CD4-positive, alpha-beta T cell (primary cell): ENCODE results near the gene IPO9. TPM values are rescaled to one million over a fixed set of nuclear protein-coding genes. Genes with fewer than 3 reads are reported as not detected.

Experiments
- ATAC-seq: fragments of 200-7000 bp; cut with Tn5 transposase; one replicate; pipeline ENCODE4 v1.10.0; 2022; ENCODE audit warnings: mild to moderate bottlenecking; ENCODE audit not compliant: poor library complexity
- CTCF ChIA-PET: fragments of 350-600 bp; sonication (Branson Sonifier 250); formaldehyde crosslinking; loops from one replicate; lab custom pipeline; 2021; ENCODE audit warnings: antibody characterized with exemption, inconsistent platforms; lab: Charles Lee
- POLR2A ChIA-PET: fragments of 350-600 bp; sonication (Branson Sonifier 250); formaldehyde crosslinking; loops from one replicate; lab custom pipeline; 2021; ENCODE audit warnings: antibody characterized with exemption, inconsistent platforms; lab: Charles Lee
- DNase-seq, 14 experiments: peaks; one replicate each; pipeline ENCODE4 v3.0.0-alpha.2; 2013 to 2020; ENCODE audit warnings: mixed read lengths in 2 of 14
- H3K27ac ChIP-seq, 2 donors: one replicate each; pipeline versions ENCODE4 v1.5.1 to v1.7.0; 2013; ENCODE audit warnings: low read length in 2 of 2, low read depth in 1 of 2, mild to moderate bottlenecking in 1 of 2
- H3K27me3 ChIP-seq, 2 experiments: 1 replicate in 1 of 2; 2 replicates in 1 of 2; pipeline versions ENCODE4 v1.6.1 to v1.7.0; 2013; ENCODE audit warnings: low read length in 2 of 2, control low read depth in 1 of 2, mild to moderate bottlenecking in 1 of 2, moderate library complexity in 1 of 2; ENCODE audit not compliant: insufficient read depth in 2 of 2, control insufficient read depth in 1 of 2
- H3K36me3 ChIP-seq: one replicate; pipeline ENCODE4 v1.6.1; 2013; ENCODE audit warnings: low read length, control low read depth; ENCODE audit not compliant: insufficient read depth
- H3K4me1 ChIP-seq: one replicate; pipeline ENCODE4 v1.6.1; 2013; ENCODE audit warnings: low read length, control low read depth; ENCODE audit not compliant: insufficient read depth
- H3K4me3 ChIP-seq: one replicate; pipeline ENCODE4 v1.5.1; 2013; ENCODE audit warnings: mild to moderate bottlenecking, low read length, moderate library complexity
- H3K9me3 ChIP-seq, 2 experiments: 1 replicate in 1 of 2; 2 replicates in 1 of 2; pipeline versions ENCODE4 v1.6.1 to v1.7.0; 2013; ENCODE audit warnings: low read length in 2 of 2, mild to moderate bottlenecking in 2 of 2, control low read depth in 1 of 2, moderate library complexity in 1 of 2; ENCODE audit not compliant: control insufficient read depth in 1 of 2, insufficient read depth in 1 of 2
- H3K27ac Mint-ChIP-seq: one replicate; pipeline ENCODE4 v1.8.0; 2020; ENCODE audit warnings: mixed read lengths
- H3K27me3 Mint-ChIP-seq: one replicate; pipeline ENCODE4 v1.8.0; 2021; ENCODE audit warnings: mixed read lengths
- H3K36me3 Mint-ChIP-seq: one replicate; pipeline ENCODE4 v1.8.0; 2021; ENCODE audit warnings: low read depth, mixed read lengths
- H3K4me1 Mint-ChIP-seq: one replicate; pipeline ENCODE4 v1.8.0; 2021; ENCODE audit warnings: low read depth, mixed read lengths
- H3K4me3 Mint-ChIP-seq: one replicate; pipeline ENCODE4 v1.8.0; 2020; ENCODE audit warnings: mild to moderate bottlenecking, mixed read lengths
- H3K9me3 Mint-ChIP-seq: one replicate; pipeline ENCODE4 v1.8.0; 2020; ENCODE audit warnings: mixed read lengths
- CTCF ChIP-seq: fragments of 200-600 bp; IDR thresholded peaks from one replicate; pipeline ENCODE4 v1.8.0; 2022; ENCODE audit warnings: antibody characterized with exemption, mild to moderate bottlenecking
- intact Hi-C, 2 experiments: fragments of 100-400 bp; cut with DNase I in 1 of 2; cut with micrococcal nuclease in 1 of 2; formaldehyde crosslinking; loops; one replicate each; pipeline versions ENCODE4 v1.15.1 to v1.9.0; 2023 to 2025; cut with DNase I, micrococcal nuclease
- total RNA-seq, 174 experiments: library from RNA in 2 of 174; stranded (reverse) in 2 of 174; gene quantifications; one replicate each; pipeline ENCODE4 v1.2.3 and lab custom pipeline; 2021 to 2026

The IPO9 gene
- total RNA-seq, 2 experiments from 2014 or later, result 17.1 to 20.1 TPM

- Histone ChIP-seq H3K27ac (no peak overlapping the region), H3K36me3 (peaks cover 2% of the 10 kb centered on the region), H3K27me3 (no peaks in the 10 kb centered on the region), H3K4me3 (no peak overlapping the region), H3K4me1 (no peaks in the 10 kb centered on the region), H3K9me3 (no peaks in the 10 kb centered on the region)
- Mint-ChIP-seq H3K9me3 (no peaks in the 10 kb centered on the region), H3K27ac (no peak overlapping the region), H3K4me1 (no peaks in the 10 kb centered on the region), H3K36me3 (peaks cover 39% of the 10 kb centered on the region), H3K27me3 (no peaks in the 10 kb centered on the region), H3K4me3 (no peak overlapping the region)
- POLR2A ChIA-PET, result no interaction called here
- ATAC-seq (no peak), DNase-seq (no peak)
- no peak for TF ChIP-seq CTCF
- intact Hi-C loops, result no loop called here
- CTCF ChIA-PET, result interaction anchor here (1.5 kb wide), 1 partner anchor 10 kb away, joined by 3 read pairs; no protein-coding TSS in a partner anchor
These were observed 45.4 kb upstream of the IPO9 start for GRCh38 chr1:201783572-201783971.

DNA sequence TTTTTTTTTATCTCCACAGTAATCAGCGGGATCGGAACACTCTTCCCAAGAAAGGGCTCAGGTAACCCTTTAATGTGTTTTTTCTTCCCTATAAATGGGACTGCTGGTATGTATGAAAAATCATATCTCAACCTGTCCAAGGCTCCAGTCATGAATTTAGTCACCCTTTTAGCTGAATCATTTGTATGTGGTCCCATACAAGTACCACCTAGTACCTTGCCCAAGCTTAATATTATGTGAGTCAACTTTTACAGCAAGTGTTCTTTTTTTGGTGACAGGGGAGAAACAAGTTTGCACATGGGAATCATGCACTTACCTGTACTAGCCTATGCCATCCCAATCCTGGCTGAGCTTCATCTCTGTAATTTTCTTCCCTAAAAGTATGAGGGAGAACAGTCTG is 43.7 kb upstream of the IPO9 start:
- no peaks in the 10 kb centered on the region for H3K27me3 Mint-ChIP-seq
- peaks cover 39% of the 10 kb centered on the region for H3K36me3 Mint-ChIP-seq
- H3K36me3 ChIP-seq, result peaks cover 2% of the 10 kb centered on the region
- CTCF ChIA-PET, result no interaction called here
- no peak overlapping the region for H3K27ac Mint-ChIP-seq
- H3K27me3 ChIP-seq, result no peaks in the 10 kb centered on the region
- no peak for TF ChIP-seq CTCF
- no peak for DNase-seq
- no peak for ATAC-seq
- H3K4me3 Mint-ChIP-seq, result no peak overlapping the region
- H3K9me3 ChIP-seq, result no peaks in the 10 kb centered on the region
- POLR2A ChIA-PET, result no interaction called here
- H3K4me3 ChIP-seq, result no peak overlapping the region
- no peaks in the 10 kb centered on the region for H3K4me1 ChIP-seq
- H3K4me1 Mint-ChIP-seq, result no peaks in the 10 kb centered on the region
- H3K9me3 Mint-ChIP-seq, result no peaks in the 10 kb centered on the region
- intact Hi-C loops, result no loop called here
- H3K27ac ChIP-seq, result no peak overlapping the region

GRCh38 chr1:201786824-201787223 is 42.1 kb upstream of the IPO9 start:
- no peak overlapping the region for H3K27ac Mint-ChIP-seq
- H3K4me1 Mint-ChIP-seq, result peaks cover 5% of the 10 kb centered on the region
- H3K9me3 Mint-ChIP-seq, result no peaks in the 10 kb centered on the region
- ATAC-seq, result no peak
- intact Hi-C loops, result no loop called here
- H3K4me3 ChIP-seq, result no peak overlapping the region
- H3K27me3 ChIP-seq, result no peaks in the 10 kb centered on the region
- ChIA-PET POLR2A (no interaction called here), CTCF (no interaction called here)
- no peak overlapping the region for H3K4me3 Mint-ChIP-seq
- H3K36me3 ChIP-seq, result no peaks in the 10 kb centered on the region
- no peaks in the 10 kb centered on the region for H3K9me3 ChIP-seq
- H3K27me3 Mint-ChIP-seq, result no peaks in the 10 kb centered on the region
- no peak for DNase-seq
- no peaks in the 10 kb centered on the region for H3K4me1 ChIP-seq
- peaks cover 31% of the 10 kb centered on the region for H3K36me3 Mint-ChIP-seq
- H3K27ac ChIP-seq, result no peak overlapping the region
- TF ChIP-seq CTCF, result no peak
